ENCODE data around the gene COMTD1.
"Not testable (repeated sequence)": the region's sequence is repeated elsewhere in the genome, so short reads cannot be mapped to it uniquely, and the experiment has no call there.

COMTD1 gene

GRCh38 chr10:75207079-75207856 is 28.5 kb downstream of the COMTD1 start:
- DNase-seq (ENCODE audit: extremely low read depth, low read depth), result no peak
- TF ChIP-seq CTCF (IDR thresholded peaks at IDR 0.05; ENCODE audit: low read depth, low read length), result no peak

- DNase-seq (ENCODE audit: extremely low read depth, low read depth), result not testable (repeated sequence)
Measured at GRCh38 chr10:75206638-75207037, 29.1 kb downstream of the COMTD1 start.

- DNase-seq (ENCODE audit: extremely low read depth, low read depth), result no peak
- TF ChIP-seq CTCF (IDR thresholded peaks at IDR 0.05; ENCODE audit: low read depth, low read length), result no peak
Measured at GRCh38 chr10:75205908-75206307, 29.8 kb downstream of the COMTD1 start.

- no peak for TF ChIP-seq CTCF (IDR thresholded peaks at IDR 0.05; ENCODE audit: low read depth, low read length)
- no peak for DNase-seq (ENCODE audit: extremely low read depth, low read depth)
Measured at GRCh38 chr10:75203724-75204123, 32.0 kb downstream of the COMTD1 start.

- DNase-seq (ENCODE audit: extremely low read depth, low read depth), result not testable (repeated sequence)
Measured at GRCh38 chr10:75203046-75203620, 32.6 kb downstream of the COMTD1 start.

GRCh38 chr10:75202321-75203045 is 33.3 kb downstream of the COMTD1 start:
- DNase-seq (ENCODE audit: extremely low read depth, low read depth), result no peak
- no peak for TF ChIP-seq CTCF (IDR thresholded peaks at IDR 0.05; ENCODE audit: low read depth, low read length)

GRCh38 chr10:75201793-75202307 is 33.9 kb downstream of the COMTD1 start:
- no peak for DNase-seq (ENCODE audit: extremely low read depth, low read depth)
- no peak for TF ChIP-seq CTCF (IDR thresholded peaks at IDR 0.05; ENCODE audit: low read depth, low read length)

GRCh38 chr10:75199949-75200348 is 35.8 kb downstream of the COMTD1 start:
- not testable (repeated sequence) for DNase-seq (ENCODE audit: extremely low read depth, low read depth)

Data from AG09319 (cell line).